ENCODE results near the gene SYCP1. TPM values are rescaled to one million over a fixed set of nuclear protein-coding genes. Genes with fewer than 3 reads are reported as not detected.

Gene SYCP1
- total and polyA plus RNA-seq, 2 donors = 0.05 to 0.07 TPM

GRCh38 chr1:115036814-115037507 lies 182.3 kb downstream of the SYCP1 start:
- WGBS = 95% methylated on average over 4 of the region's 4 CpGs
- DNase-seq (ENCODE audit: low read depth in 6 of 9, low spot score in 9 of 9) = no peak

GRCh38 chr1:115040501-115040900 lies 185.8 kb downstream of the SYCP1 start:
- WGBS = 97% methylated on average over 2 of the region's 2 CpGs
- Histone ChIP-seq H3K4me1 (ENCODE audit: control insufficient read depth in 2 of 2, insufficient read depth in 2 of 2, low read length in 2 of 2) (no peaks in the 10 kb centered on the region), H3K27me3 (ENCODE audit: control insufficient read depth in 2 of 2, insufficient read depth in 1 of 2, low read length in 1 of 2) (no peaks in the 10 kb centered on the region), H3K36me3 (ENCODE audit: control insufficient read depth in 2 of 2, insufficient read depth in 2 of 2, low read length in 1 of 2) (no peaks in the 10 kb centered on the region), H3K9me3 (ENCODE audit: control insufficient read depth in 2 of 2, insufficient read depth in 1 of 2, low read length in 1 of 2) (no peaks in the 10 kb centered on the region), H3K27ac (ENCODE audit: low read depth in 1 of 2, low read length in 1 of 2) (no peak overlapping the region), H3K4me3 (ENCODE audit: low read length in 2 of 2) (no peak overlapping the region)
- no peak for DNase-seq (ENCODE audit: low read depth in 6 of 9, low spot score in 9 of 9)

More at GRCh38 chr1:115036814-115037507, 182.3 kb downstream of the SYCP1 start:
- Histone ChIP-seq H3K4me1 (ENCODE audit: control insufficient read depth in 2 of 2, insufficient read depth in 2 of 2, low read length in 2 of 2) (no peaks in the 10 kb centered on the region), H3K36me3 (ENCODE audit: control insufficient read depth in 2 of 2, insufficient read depth in 2 of 2, low read length in 1 of 2) (no peaks in the 10 kb centered on the region), H3K4me3 (ENCODE audit: low read length in 2 of 2) (no peak overlapping the region), H3K9me3 (ENCODE audit: control insufficient read depth in 2 of 2, insufficient read depth in 1 of 2, low read length in 1 of 2) (no peaks in the 10 kb centered on the region), H3K27ac (ENCODE audit: low read depth in 1 of 2, low read length in 1 of 2) (no peak overlapping the region), H3K27me3 (ENCODE audit: control insufficient read depth in 2 of 2, insufficient read depth in 1 of 2, low read length in 1 of 2) (no peaks in the 10 kb centered on the region)

GRCh38 chr1:115041654-115042053 lies 187.0 kb downstream of the SYCP1 start:
- H3K4me1 ChIP-seq (ENCODE audit: control insufficient read depth in 2 of 2, insufficient read depth in 2 of 2, low read length in 2 of 2) = no peaks in the 10 kb centered on the region

More at GRCh38 chr1:115041654-115042053, 187.0 kb downstream of the SYCP1 start:
- Histone ChIP-seq H3K9me3 (ENCODE audit: control insufficient read depth in 2 of 2, insufficient read depth in 1 of 2, low read length in 1 of 2) (no peaks in the 10 kb centered on the region), H3K27me3 (ENCODE audit: control insufficient read depth in 2 of 2, insufficient read depth in 1 of 2, low read length in 1 of 2) (no peaks in the 10 kb centered on the region), H3K4me3 (ENCODE audit: low read length in 2 of 2) (no peak overlapping the region), H3K36me3 (ENCODE audit: control insufficient read depth in 2 of 2, insufficient read depth in 2 of 2, low read length in 1 of 2) (no peaks in the 10 kb centered on the region), H3K27ac (ENCODE audit: low read depth in 1 of 2, low read length in 1 of 2) (no peak overlapping the region)
- no peak for DNase-seq (ENCODE audit: low read depth in 6 of 9, low spot score in 9 of 9)

Other genes with a start within 250 kb of the SYCP1 start
- 0.47 TPM for gene DENND2C, start 184.8 kb upstream of the SYCP1 start, total RNA-seq
- gene DENND2C, start 184.8 kb upstream of the SYCP1 start, polyA plus RNA-seq = 2.9 TPM
- 0.05 TPM for gene AMPD1, start 159.3 kb upstream of the SYCP1 start, total RNA-seq
- gene AMPD1, start 159.3 kb upstream of the SYCP1 start, polyA plus RNA-seq = 0.27 TPM
- gene NRAS, start 138.1 kb upstream of the SYCP1 start, total RNA-seq = 54.7 TPM
- 33.3 TPM for gene NRAS, start 138.1 kb upstream of the SYCP1 start, polyA plus RNA-seq
- 216 TPM for gene CSDE1, start 96.9 kb upstream of the SYCP1 start, total RNA-seq
- gene CSDE1, start 96.9 kb upstream of the SYCP1 start, polyA plus RNA-seq = 204 TPM
- gene SIKE1, start 74.2 kb upstream of the SYCP1 start, total RNA-seq = 45.6 TPM
- gene SIKE1, start 74.2 kb upstream of the SYCP1 start, polyA plus RNA-seq = 26.6 TPM
- not detected for gene TSHB, start 175.0 kb downstream of the SYCP1 start, total RNA-seq
- gene TSHB, start 175.0 kb downstream of the SYCP1 start, polyA plus RNA-seq = 0.11 TPM
- gene TSPAN2, start 234.6 kb downstream of the SYCP1 start, total RNA-seq = 4.5 TPM
- 3.2 TPM for gene TSPAN2, start 234.6 kb downstream of the SYCP1 start, polyA plus RNA-seq